Activated T-cell treated with anti-CD3 and anti-CD28 coated beads, Interleukin-2, amount 50 U/mL, for 72 hours (primary cell): ENCODE data around the gene HIPK1. TPM values are rescaled to one million over a fixed set of nuclear protein-coding genes. Genes with fewer than 3 reads are reported as not detected.

Experiments
- ATAC-seq, 2 donors: fragments of 150-1000 bp; cut with Tn5 transposase; replicated peaks in 1 of 2; 2 replicates each; pipeline ENCODE4 v1.10.0; 2021; ENCODE audit warnings: moderate library complexity in 2 of 2, mild to moderate bottlenecking in 1 of 2
- DNase-seq, 2 donors: peaks; one replicate each; pipeline ENCODE4 v3.0.0; 2021 to 2022; ENCODE audit warnings: mixed read lengths in 1 of 2
- H3K27ac Mint-ChIP-seq: one replicate; pipeline ENCODE4 v1.8.0; 2022; ENCODE audit warnings: mild to moderate bottlenecking, moderate library complexity, mixed read lengths
- H3K27me3 Mint-ChIP-seq: one replicate; pipeline ENCODE4 v1.8.0; 2022; ENCODE audit warnings: low read depth, mixed read lengths
- H3K36me3 Mint-ChIP-seq, 2 donors: one replicate each; pipeline ENCODE4 v1.8.0; 2022; ENCODE audit warnings: mixed read lengths in 2 of 2, mild to moderate bottlenecking in 1 of 2; ENCODE audit not compliant: insufficient read depth in 2 of 2
- H3K4me1 Mint-ChIP-seq: one replicate; pipeline ENCODE4 v1.8.0; 2022; ENCODE audit warnings: low read depth, mixed read lengths
- H3K4me3 Mint-ChIP-seq, 2 donors: one replicate each; pipeline ENCODE4 v1.8.0; 2022; ENCODE audit warnings: mild to moderate bottlenecking in 2 of 2, mixed read lengths in 2 of 2, moderate library complexity in 2 of 2
- H3K9me3 Mint-ChIP-seq, 2 donors: one replicate each; pipeline ENCODE4 v1.8.0; 2022; ENCODE audit warnings: mixed read lengths in 2 of 2
- total RNA-seq, 2 donors: library from RNA; stranded (reverse); gene quantifications; one replicate each; pipeline ENCODE4 v1.2.3, GENCODE V29; 2022

HIPK1 gene
- total RNA-seq, 2 donors from 2014 or later: 74.4 to 75.6 TPM

DNA sequence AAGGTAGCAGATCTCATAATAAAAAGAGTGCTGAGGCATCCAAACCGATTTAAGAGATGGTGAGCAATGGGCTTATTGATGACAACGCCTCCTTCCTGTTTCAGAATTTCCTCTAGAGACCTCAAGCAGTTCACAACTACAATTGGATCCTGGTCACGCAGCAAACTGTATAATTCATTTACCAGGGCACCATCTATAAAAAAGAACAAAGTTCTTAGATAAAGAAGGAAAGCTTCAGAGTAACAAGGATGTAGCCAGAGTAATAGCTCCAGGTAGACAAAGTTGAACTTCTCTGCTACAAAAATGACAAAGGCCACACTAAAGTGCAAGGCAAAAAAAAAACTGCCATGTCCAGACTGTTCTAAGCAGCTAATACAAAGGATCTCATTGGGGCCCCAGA is 27.9 kb upstream of the HIPK1 start:
- Mint-ChIP-seq H3K36me3 (peaks cover 23 to 26% of the 10 kb centered on the region in 2 donors), H3K27me3 (no peaks in the 10 kb centered on the region), H3K4me3 (peak overlapping the region in 1 of 2 donors; percentile 98), H3K4me1 (peaks cover 67% of the 10 kb centered on the region), H3K27ac (peak overlapping the region; percentile 87), H3K9me3 (no peaks in the 10 kb centered on the region)
- ATAC-seq: no peak
- no peak for DNase-seq

DNA sequence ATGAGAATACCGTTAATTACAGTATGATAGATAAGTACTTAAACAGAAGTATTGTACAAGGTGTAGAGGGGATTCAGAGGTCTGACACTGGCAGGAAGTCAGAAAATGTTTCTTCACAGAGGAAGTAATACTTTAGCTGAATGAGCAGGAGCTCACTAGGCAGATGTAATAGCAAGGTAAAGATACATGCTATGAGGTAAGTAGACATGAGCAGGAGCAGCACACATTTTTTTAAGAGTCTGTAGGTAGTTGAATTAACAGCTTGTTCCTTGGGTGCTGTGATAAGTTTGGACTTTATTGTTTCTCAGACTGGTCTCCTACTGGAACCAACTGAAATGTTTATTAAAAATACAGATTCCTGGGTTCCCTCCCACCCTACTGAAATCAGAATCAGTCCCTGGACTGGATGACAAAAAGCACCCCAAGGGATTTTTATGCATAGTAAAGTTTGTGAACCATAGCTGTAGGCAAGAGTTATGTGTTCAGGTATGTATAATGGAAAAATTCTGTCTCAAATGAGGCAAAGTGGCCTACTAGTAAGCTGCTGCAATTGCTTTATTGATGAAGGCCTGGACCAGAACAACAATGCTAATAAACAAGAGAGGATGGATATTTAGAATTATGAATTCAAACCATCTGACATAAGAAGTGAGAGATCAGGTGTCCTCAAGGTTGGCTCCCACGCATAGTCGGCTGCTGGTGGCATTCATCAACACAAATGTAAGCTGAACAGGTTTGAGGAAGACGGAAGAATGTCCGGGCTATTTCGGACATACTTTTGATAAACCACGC is 25.4 kb upstream of the HIPK1 start:
- peak overlapping the region; percentile 91 for H3K27ac Mint-ChIP-seq
- no peaks in the 10 kb centered on the region for H3K27me3 Mint-ChIP-seq
- peaks cover 72% of the 10 kb centered on the region for H3K4me1 Mint-ChIP-seq
- peaks cover 22 to 24% of the 10 kb centered on the region in 2 donors for H3K36me3 Mint-ChIP-seq
- DNase-seq (peak; percentile 11 to 19), ATAC-seq (no peak)
- H3K4me3 Mint-ChIP-seq: peak overlapping the region; percentile 94 to 98
- H3K9me3 Mint-ChIP-seq: no peaks in the 10 kb centered on the region

GRCh38 chr1:113904293-113904673 is 24.8 kb upstream of the HIPK1 start:
- Mint-ChIP-seq H3K27ac (peak overlapping the region; percentile 91), H3K4me3 (peak overlapping the region; percentile 94 to 98), H3K9me3 (no peaks in the 10 kb centered on the region), H3K27me3 (no peaks in the 10 kb centered on the region), H3K36me3 (peaks cover 22 to 24% of the 10 kb centered on the region in 2 donors), H3K4me1 (peaks cover 69% of the 10 kb centered on the region)
- DNase-seq (no peak), ATAC-seq (peak in 1 of 2 donors; percentile 35)

- ATAC-seq (peak; percentile 92 to 94), DNase-seq (peak; percentile 97 to 99)
- peak within 1 kb of the TSS; percentile 94 to 98 for H3K4me3 Mint-ChIP-seq
- H3K27me3 Mint-ChIP-seq: no peaks in the 10 kb centered on the region
- peaks cover 63% of the 10 kb centered on the region for H3K4me1 Mint-ChIP-seq
- H3K27ac Mint-ChIP-seq: peak within 1 kb of the TSS; percentile 91
- peaks cover 17 to 20% of the 10 kb centered on the region in 2 donors for H3K36me3 Mint-ChIP-seq
- no peaks in the 10 kb centered on the region for H3K9me3 Mint-ChIP-seq
Measured at GRCh38 chr1:113904674-113905434, 24.3 kb upstream of the HIPK1 start, which contains the start of the genes AP4B1 and DCLRE1B. Gene AP4B1, minus strand, starts transcription at chr1:113904799. Its CDS starts 82 bp downstream, at chr1:113904717. Gene DCLRE1B, plus strand, starts transcription at chr1:113905326. Its CDS starts 261 bp downstream, at chr1:113905587.

GRCh38 chr1:113905435-113905861 is 23.7 kb upstream of the HIPK1 start:
- H3K27me3 Mint-ChIP-seq: no peaks in the 10 kb centered on the region
- ATAC-seq (no peak), DNase-seq (peak in 1 of 2 donors; percentile 39)
- peak overlapping the region; percentile 94 to 98 for H3K4me3 Mint-ChIP-seq
- H3K9me3 Mint-ChIP-seq: no peaks in the 10 kb centered on the region
- peak overlapping the region; percentile 91 for H3K27ac Mint-ChIP-seq
- H3K4me1 Mint-ChIP-seq: peaks cover 59% of the 10 kb centered on the region
- H3K36me3 Mint-ChIP-seq: peaks cover 18 to 19% of the 10 kb centered on the region in 2 donors

GRCh38 chr1:113912594-113913311 is 16.4 kb upstream of the HIPK1 start:
- no peaks in the 10 kb centered on the region for H3K27me3 Mint-ChIP-seq
- H3K27ac Mint-ChIP-seq: no peak overlapping the region
- no peak overlapping the region for H3K4me3 Mint-ChIP-seq
- ATAC-seq (no peak), DNase-seq (no peak)
- peaks cover 25% of the 10 kb centered on the region for H3K4me1 Mint-ChIP-seq
- no peaks in the 10 kb centered on the region for H3K9me3 Mint-ChIP-seq
- peaks cover 6 to 30% of the 10 kb centered on the region in 2 donors for H3K36me3 Mint-ChIP-seq

DNA sequence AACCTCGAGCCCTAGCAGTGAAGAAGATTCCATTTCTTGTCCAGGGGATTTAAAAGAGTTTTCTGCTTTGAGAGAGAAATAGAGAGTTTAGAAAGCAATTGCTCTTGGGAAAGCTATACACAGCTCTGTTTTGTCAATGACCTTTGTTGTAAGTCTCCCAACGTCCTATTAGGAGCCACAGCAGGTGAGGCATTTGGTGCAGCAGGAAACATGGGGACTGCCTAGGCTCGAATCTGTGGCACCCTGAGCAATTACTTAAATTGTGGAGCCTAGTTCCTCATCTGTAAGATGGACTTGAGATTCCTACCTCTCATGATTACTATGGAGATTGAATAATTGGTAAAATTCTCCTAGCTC is 15.8 kb upstream of the HIPK1 start:
- DNase-seq: no peak
- Mint-ChIP-seq H3K9me3 (no peaks in the 10 kb centered on the region), H3K4me3 (no peak overlapping the region), H3K4me1 (peaks cover 25% of the 10 kb centered on the region), H3K27ac (no peak overlapping the region), H3K36me3 (peaks cover 6 to 25% of the 10 kb centered on the region in 2 donors), H3K27me3 (no peaks in the 10 kb centered on the region)
- ATAC-seq: no peak

GRCh38 chr1:113913887-113914664 is 15.0 kb upstream of the HIPK1 start:
- ATAC-seq: no peak
- H3K27me3 Mint-ChIP-seq: no peaks in the 10 kb centered on the region
- no peak overlapping the region for H3K27ac Mint-ChIP-seq
- H3K36me3 Mint-ChIP-seq: peaks cover 3 to 25% of the 10 kb centered on the region in 2 donors
- DNase-seq: no peak
- no peak overlapping the region for H3K4me3 Mint-ChIP-seq
- peaks cover 22% of the 10 kb centered on the region for H3K4me1 Mint-ChIP-seq
- H3K9me3 Mint-ChIP-seq: no peaks in the 10 kb centered on the region

DNA sequence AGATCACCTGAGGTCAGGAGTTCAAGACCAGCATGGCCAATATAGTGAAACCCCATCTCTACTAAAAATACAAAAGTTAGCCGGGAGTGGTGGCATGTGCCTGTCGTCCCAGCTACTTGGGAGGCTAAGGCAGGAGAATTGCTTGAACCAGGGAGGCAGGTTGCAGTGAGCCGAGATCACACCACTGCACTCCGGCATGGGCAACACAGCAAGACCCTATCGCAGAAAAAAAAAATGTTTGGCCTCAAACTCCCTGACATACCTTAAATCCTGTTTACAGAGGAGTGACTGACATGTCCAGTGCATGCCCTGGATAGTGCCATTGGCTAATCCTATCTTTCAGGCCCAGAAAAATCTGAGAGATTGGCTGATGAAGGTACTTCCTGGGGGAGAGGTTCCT is 12.2 kb upstream of the HIPK1 start:
- Mint-ChIP-seq H3K4me1 (peaks cover 22% of the 10 kb centered on the region), H3K27me3 (no peaks in the 10 kb centered on the region), H3K27ac (no peak overlapping the region), H3K36me3 (peaks cover 3 to 11% of the 10 kb centered on the region in 2 donors), H3K9me3 (no peaks in the 10 kb centered on the region), H3K4me3 (no peak overlapping the region)
- no peak for DNase-seq
- no peak for ATAC-seq

GRCh38 chr1:113917400-113918082 is 11.6 kb upstream of the HIPK1 start:
- H3K4me3 Mint-ChIP-seq: no peak overlapping the region
- peaks cover 3 to 11% of the 10 kb centered on the region in 2 donors for H3K36me3 Mint-ChIP-seq
- no peaks in the 10 kb centered on the region for H3K9me3 Mint-ChIP-seq
- DNase-seq (no peak), ATAC-seq (peak; percentile 90 to 91)
- no peaks in the 10 kb centered on the region for H3K27me3 Mint-ChIP-seq
- no peak overlapping the region for H3K27ac Mint-ChIP-seq
- peaks cover 22% of the 10 kb centered on the region for H3K4me1 Mint-ChIP-seq

GRCh38 chr1:113918243-113918642 is 10.9 kb upstream of the HIPK1 start:
- DNase-seq: no peak
- peaks cover 16% of the 10 kb centered on the region for H3K4me1 Mint-ChIP-seq
- H3K27me3 Mint-ChIP-seq: no peaks in the 10 kb centered on the region
- H3K27ac Mint-ChIP-seq: no peak overlapping the region
- no peaks in the 10 kb centered on the region for H3K9me3 Mint-ChIP-seq
- H3K36me3 Mint-ChIP-seq: peaks cover 3 to 9% of the 10 kb centered on the region in 2 donors
- H3K4me3 Mint-ChIP-seq: no peak overlapping the region
- ATAC-seq: peak; percentile 43 to 51

GRCh38 chr1:113922957-113923356 is 6.2 kb upstream of the HIPK1 start:
- Mint-ChIP-seq H3K36me3 (no peaks in the 10 kb centered on the region), H3K9me3 (no peaks in the 10 kb centered on the region), H3K27me3 (no peaks in the 10 kb centered on the region), H3K4me1 (peaks cover 20% of the 10 kb centered on the region), H3K4me3 (no peak overlapping the region), H3K27ac (no peak overlapping the region)
- DNase-seq (no peak), ATAC-seq (no peak)
